ENCODE measurements around the gene DNAH8.

- TF ChIP-seq POLR2AphosphoS5 (IDR thresholded peaks at IDR 0.05) (no peak), CTCF (IDR thresholded peaks at IDR 0.05) (no peak), POLR2A (IDR thresholded peaks at IDR 0.05) (no peak), EP300 (IDR thresholded peaks at IDR 0.05) (no peak)
Observed at GRCh38 chr6:39074486-39074885, 359.4 kb downstream of the DNAH8 start.

All from sigmoid colon (tissue), 4 donors.